Activated naive CD4-positive, alpha-beta T cell treated with anti-CD3 and anti-CD28 coated beads, Interleukin-2, amount 50 U/mL, for 72 hours (primary cell): Measurements from ENCODE around the gene FOXJ3. TPM values are rescaled to one million over a fixed set of nuclear protein-coding genes. Genes with fewer than 3 reads are reported as not detected.

Experiments
- ATAC-seq, 2 donors: fragments of 150-1000 bp; cut with Tn5 transposase; 2 replicates each; pipeline ENCODE4 v1.10.0; 2021; ENCODE audit warnings: mild to moderate bottlenecking in 2 of 2, moderate library complexity in 2 of 2
- DNase-seq, 2 donors: peaks; one replicate each; pipeline ENCODE4 v3.0.0; 2021 to 2022; ENCODE audit warnings: low spot score in 2 of 2
- H3K27ac Mint-ChIP-seq, 2 donors: one replicate each; pipeline ENCODE4 v1.8.0; 2022; ENCODE audit warnings: mild to moderate bottlenecking in 2 of 2, mixed read lengths in 2 of 2
- H3K36me3 Mint-ChIP-seq, 2 donors: one replicate each; pipeline ENCODE4 v1.8.0; 2022; ENCODE audit warnings: mixed read lengths in 2 of 2
- H3K9me3 Mint-ChIP-seq, 2 donors: one replicate each; pipeline ENCODE4 v1.8.0; 2022; ENCODE audit warnings: mixed read lengths in 2 of 2
- total RNA-seq, 2 donors: library from RNA; stranded (reverse); gene quantifications; one replicate each; pipeline ENCODE4 v1.2.3, GENCODE V29; 2022

Gene FOXJ3
- 10 to 100 TPM; 51.0 to 52.9 TPM for total RNA-seq

GRCh38 chr1:42335050-42335808, at the start of gene FOXJ3:
FOXJ3 (minus strand) TSS chr1:42335235; CDS start chr1:42311093, 24,142 bp downstream.
- Mint-ChIP-seq H3K9me3 (no peaks in the 10 kb centered on the region), H3K27ac (peak within 1 kb of the TSS; percentile 85 to 94), H3K36me3 (peaks cover 9 to 14% of the 10 kb centered on the region in 2 donors)
- peak; percentile 91 to 94 for ATAC-seq
- DNase-seq: peak; percentile 89 to 92

GRCh38 chr1:42381280-42381673, 46.2 kb upstream of the FOXJ3 start:
- no peak for DNase-seq
- H3K9me3 Mint-ChIP-seq: no peaks in the 10 kb centered on the region
- H3K27ac Mint-ChIP-seq: no peak overlapping the region
- H3K36me3 Mint-ChIP-seq: peaks cover 0 to 16% of the 10 kb centered on the region in 2 donors
- no peak for ATAC-seq

GRCh38 chr1:42380586-42381279, 45.7 kb upstream of the FOXJ3 start, which contains the start of gene RIMKLA:
RIMKLA (plus strand) TSS chr1:42380792; CDS start chr1:42380935, 143 bp downstream.
- Mint-ChIP-seq H3K36me3 (peaks cover 0 to 16% of the 10 kb centered on the region in 2 donors), H3K9me3 (no peaks in the 10 kb centered on the region), H3K27ac (no peak within 1 kb of the TSS)
- peak; percentile 88 to 95 for ATAC-seq
- DNase-seq: peak in 1 of 2 donors; percentile 65

- no peak for DNase-seq
- Mint-ChIP-seq H3K27ac (no peak overlapping the region), H3K9me3 (no peaks in the 10 kb centered on the region), H3K36me3 (peaks cover 0 to 16% of the 10 kb centered on the region in 2 donors)
- ATAC-seq: peak in 1 of 2 donors; percentile 51
Observed at GRCh38 chr1:42379794-42380585, 45.0 kb upstream of the FOXJ3 start.

GRCh38 chr1:42372796-42373195, 37.8 kb upstream of the FOXJ3 start:
- DNase-seq: no peak
- Mint-ChIP-seq H3K27ac (no peak overlapping the region), H3K36me3 (no peaks in the 10 kb centered on the region), H3K9me3 (no peaks in the 10 kb centered on the region)
- no peak for ATAC-seq

GRCh38 chr1:42370876-42371549, 36.0 kb upstream of the FOXJ3 start:
- H3K9me3 Mint-ChIP-seq: no peaks in the 10 kb centered on the region
- ATAC-seq: no peak
- no peaks in the 10 kb centered on the region for H3K36me3 Mint-ChIP-seq
- H3K27ac Mint-ChIP-seq: no peak overlapping the region
- DNase-seq: no peak

- Mint-ChIP-seq H3K9me3 (no peaks in the 10 kb centered on the region), H3K27ac (no peak overlapping the region), H3K36me3 (no peaks in the 10 kb centered on the region)
- ATAC-seq: no peak
- DNase-seq: no peak
Observed at GRCh38 chr1:42369471-42369870, 34.4 kb upstream of the FOXJ3 start.

GRCh38 chr1:42368096-42368795, 33.2 kb upstream of the FOXJ3 start:
- DNase-seq: no peak
- ATAC-seq: no peak
- Mint-ChIP-seq H3K36me3 (no peaks in the 10 kb centered on the region), H3K9me3 (no peaks in the 10 kb centered on the region), H3K27ac (no peak overlapping the region)

- no peaks in the 10 kb centered on the region for H3K36me3 Mint-ChIP-seq
- DNase-seq (no peak), ATAC-seq (no peak)
- H3K9me3 Mint-ChIP-seq: no peaks in the 10 kb centered on the region
- H3K27ac Mint-ChIP-seq: no peak overlapping the region
Observed at GRCh38 chr1:42365118-42365517, 30.1 kb upstream of the FOXJ3 start.

GRCh38 chr1:42364542-42364941, 29.5 kb upstream of the FOXJ3 start:
- ATAC-seq (no peak), DNase-seq (no peak)
- H3K27ac Mint-ChIP-seq: no peak overlapping the region
- no peaks in the 10 kb centered on the region for H3K9me3 Mint-ChIP-seq
- H3K36me3 Mint-ChIP-seq: no peaks in the 10 kb centered on the region

GRCh38 chr1:42364089-42364488, 29.1 kb upstream of the FOXJ3 start:
- no peaks in the 10 kb centered on the region for H3K36me3 Mint-ChIP-seq
- H3K9me3 Mint-ChIP-seq: no peaks in the 10 kb centered on the region
- no peak for ATAC-seq
- DNase-seq: no peak
- no peak overlapping the region for H3K27ac Mint-ChIP-seq

GRCh38 chr1:42359466-42359865, 24.4 kb upstream of the FOXJ3 start:
- Mint-ChIP-seq H3K36me3 (no peaks in the 10 kb centered on the region), H3K9me3 (no peaks in the 10 kb centered on the region), H3K27ac (no peak overlapping the region)
- ATAC-seq (no peak), DNase-seq (no peak)

GRCh38 chr1:42358791-42359190, 23.8 kb upstream of the FOXJ3 start:
- H3K27ac Mint-ChIP-seq: no peak overlapping the region
- no peak for DNase-seq
- H3K36me3 Mint-ChIP-seq: no peaks in the 10 kb centered on the region
- no peaks in the 10 kb centered on the region for H3K9me3 Mint-ChIP-seq
- no peak for ATAC-seq

GRCh38 chr1:42350086-42350485, 15.1 kb upstream of the FOXJ3 start:
- DNase-seq: no peak
- Mint-ChIP-seq H3K36me3 (no peaks in the 10 kb centered on the region), H3K9me3 (no peaks in the 10 kb centered on the region), H3K27ac (no peak overlapping the region)
- ATAC-seq: no peak

- no peak for DNase-seq
- Mint-ChIP-seq H3K36me3 (no peaks in the 10 kb centered on the region), H3K27ac (peak overlapping the region in 1 of 2 donors; percentile 47), H3K9me3 (no peaks in the 10 kb centered on the region)
- ATAC-seq: peak in 1 of 2 donors; percentile 71
Observed at GRCh38 chr1:42348498-42348897, 13.5 kb upstream of the FOXJ3 start.

- ATAC-seq: no peak
Observed at GRCh38 chr1:42343049-42343448, 8.0 kb upstream of the FOXJ3 start.

More at GRCh38 chr1:42343049-42343448, 8.0 kb upstream of the FOXJ3 start:
- Mint-ChIP-seq H3K9me3 (no peaks in the 10 kb centered on the region), H3K36me3 (no peaks in the 10 kb centered on the region), H3K27ac (no peak overlapping the region)
- no peak for DNase-seq
